Measurements from ENCODE around the gene MRPL20.
"Not testable (repeated sequence)": the region's sequence is repeated elsewhere in the genome, so short reads cannot be mapped to it uniquely, and the experiment has no call there.

Gene MRPL20

DNA sequence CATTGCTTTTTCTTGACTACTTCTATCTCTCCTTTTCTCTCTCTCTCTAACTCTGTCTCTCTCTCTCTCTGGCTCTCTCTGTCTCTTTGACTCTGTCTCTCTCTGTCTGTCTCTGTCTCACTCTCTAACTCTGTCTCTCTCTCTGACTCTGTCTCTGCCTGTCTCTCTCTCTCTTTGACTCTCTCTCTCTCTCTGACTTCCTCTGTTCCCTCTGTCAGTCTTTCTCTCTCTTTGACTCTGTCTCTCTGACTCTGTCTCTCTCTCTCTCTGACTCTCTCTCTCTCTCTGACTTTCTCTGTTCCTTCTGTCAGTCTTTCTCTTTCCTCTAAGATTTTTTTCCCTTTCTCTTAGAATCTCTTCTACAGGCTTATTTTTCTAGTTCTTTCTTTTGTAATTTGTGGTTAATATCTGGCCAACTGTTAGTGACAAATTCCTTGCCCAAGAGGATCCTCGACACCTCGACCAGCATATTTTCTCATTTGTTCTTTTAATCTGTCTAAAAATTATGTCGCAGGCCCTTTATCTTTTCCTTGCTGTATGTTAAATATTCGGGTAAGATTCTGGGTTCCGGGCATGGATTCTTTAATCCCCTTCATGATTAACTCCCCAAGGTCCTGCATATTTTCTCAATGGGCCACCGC lies 42.1 kb upstream of the MRPL20 start, which contains the start of gene ATAD3C:
Gene ATAD3C, plus strand, starts transcription at position 591 of the 641 bp plus-strand sequence. CDS start 995 bp downstream, outside the sequence.
- DNase-seq (ENCODE audit: low read depth) = no peak
- H3K4me3 ChIP-seq (ENCODE audit: control insufficient read depth, low read depth, low read length) = no peak within 1 kb of the TSS
- TF ChIP-seq, protein P1, sequence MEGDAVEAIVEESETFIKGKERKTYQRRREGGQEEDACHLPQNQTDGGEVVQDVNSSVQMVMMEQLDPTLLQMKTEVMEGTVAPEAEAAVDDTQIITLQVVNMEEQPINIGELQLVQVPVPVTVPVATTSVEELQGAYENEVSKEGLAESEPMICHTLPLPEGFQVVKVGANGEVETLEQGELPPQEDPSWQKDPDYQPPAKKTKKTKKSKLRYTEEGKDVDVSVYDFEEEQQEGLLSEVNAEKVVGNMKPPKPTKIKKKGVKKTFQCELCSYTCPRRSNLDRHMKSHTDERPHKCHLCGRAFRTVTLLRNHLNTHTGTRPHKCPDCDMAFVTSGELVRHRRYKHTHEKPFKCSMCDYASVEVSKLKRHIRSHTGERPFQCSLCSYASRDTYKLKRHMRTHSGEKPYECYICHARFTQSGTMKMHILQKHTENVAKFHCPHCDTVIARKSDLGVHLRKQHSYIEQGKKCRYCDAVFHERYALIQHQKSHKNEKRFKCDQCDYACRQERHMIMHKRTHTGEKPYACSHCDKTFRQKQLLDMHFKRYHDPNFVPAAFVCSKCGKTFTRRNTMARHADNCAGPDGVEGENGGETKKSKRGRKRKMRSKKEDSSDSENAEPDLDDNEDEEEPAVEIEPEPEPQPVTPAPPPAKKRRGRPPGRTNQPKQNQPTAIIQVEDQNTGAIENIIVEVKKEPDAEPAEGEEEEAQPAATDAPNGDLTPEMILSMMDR (conservative IDR thresholded peaks at IDR 0.05; ENCODE audit: control insufficient read depth, insufficient read depth, low read depth, low read length) = no peak

DNA sequence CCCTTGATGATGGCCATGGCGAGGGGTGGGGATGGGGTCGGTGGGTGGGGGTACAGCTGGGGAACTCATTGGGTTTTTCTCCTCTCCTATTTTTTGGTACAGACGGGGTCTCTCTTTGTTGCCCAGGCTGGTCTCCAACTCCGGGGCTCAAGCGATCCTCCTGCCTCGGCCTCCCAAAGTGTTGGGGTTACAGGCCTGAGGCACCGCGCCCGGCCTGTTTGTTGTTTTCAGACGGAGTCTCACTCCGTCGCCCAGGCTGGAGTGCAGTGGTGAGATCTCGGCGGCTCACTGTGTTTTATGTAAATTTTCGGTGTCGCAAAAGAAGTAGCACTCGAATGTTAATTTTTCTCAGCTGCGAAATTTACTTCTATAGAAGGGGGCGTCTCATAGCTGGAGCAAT lies 39.5 kb upstream of the MRPL20 start:
- DNase-seq (ENCODE audit: low read depth); H3K4me3 ChIP-seq (ENCODE audit: control insufficient read depth, low read depth, low read length): not testable (repeated sequence)

DNA sequence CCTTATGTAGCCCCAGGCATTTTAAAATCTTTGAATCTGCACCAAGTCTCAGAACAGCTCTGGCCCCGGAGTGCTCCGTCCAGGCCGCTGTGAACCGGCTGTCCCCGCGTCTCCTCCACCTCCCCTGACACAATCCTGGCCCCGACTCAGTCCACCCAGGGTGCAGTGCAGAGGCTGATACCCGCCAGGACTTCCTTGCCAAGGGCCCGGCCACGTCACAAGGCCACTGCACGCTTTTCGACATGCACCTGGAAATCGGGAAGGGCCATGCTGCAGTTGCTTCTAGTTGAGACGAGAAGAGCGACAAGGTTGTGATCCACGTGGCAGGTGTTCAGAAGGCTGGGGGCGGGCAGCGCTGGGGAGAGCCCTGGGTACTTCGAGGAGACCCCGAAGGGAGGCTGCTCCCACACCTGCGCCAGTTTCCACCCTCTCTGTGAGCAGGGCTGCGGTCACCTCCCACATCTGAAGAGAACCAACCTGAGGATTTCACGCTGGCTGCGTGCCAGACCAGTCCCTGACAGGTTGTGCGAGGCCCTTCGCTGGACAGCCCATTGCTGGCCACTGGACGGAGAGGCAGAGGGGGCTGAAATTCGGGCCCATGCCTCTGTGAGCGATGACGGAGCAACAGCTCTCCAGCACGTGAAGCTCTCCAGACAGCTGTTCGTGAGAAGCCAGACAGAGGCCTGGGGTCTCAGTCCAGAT lies 35.1 kb upstream of the MRPL20 start:
- no peak for DNase-seq (ENCODE audit: low read depth)
- no peak overlapping the region for H3K4me3 ChIP-seq (ENCODE audit: control insufficient read depth, low read depth, low read length)
- TF ChIP-seq, protein P1 (conservative IDR thresholded peaks at IDR 0.05; ENCODE audit: control insufficient read depth, insufficient read depth, low read depth, low read length) = no peak

DNA sequence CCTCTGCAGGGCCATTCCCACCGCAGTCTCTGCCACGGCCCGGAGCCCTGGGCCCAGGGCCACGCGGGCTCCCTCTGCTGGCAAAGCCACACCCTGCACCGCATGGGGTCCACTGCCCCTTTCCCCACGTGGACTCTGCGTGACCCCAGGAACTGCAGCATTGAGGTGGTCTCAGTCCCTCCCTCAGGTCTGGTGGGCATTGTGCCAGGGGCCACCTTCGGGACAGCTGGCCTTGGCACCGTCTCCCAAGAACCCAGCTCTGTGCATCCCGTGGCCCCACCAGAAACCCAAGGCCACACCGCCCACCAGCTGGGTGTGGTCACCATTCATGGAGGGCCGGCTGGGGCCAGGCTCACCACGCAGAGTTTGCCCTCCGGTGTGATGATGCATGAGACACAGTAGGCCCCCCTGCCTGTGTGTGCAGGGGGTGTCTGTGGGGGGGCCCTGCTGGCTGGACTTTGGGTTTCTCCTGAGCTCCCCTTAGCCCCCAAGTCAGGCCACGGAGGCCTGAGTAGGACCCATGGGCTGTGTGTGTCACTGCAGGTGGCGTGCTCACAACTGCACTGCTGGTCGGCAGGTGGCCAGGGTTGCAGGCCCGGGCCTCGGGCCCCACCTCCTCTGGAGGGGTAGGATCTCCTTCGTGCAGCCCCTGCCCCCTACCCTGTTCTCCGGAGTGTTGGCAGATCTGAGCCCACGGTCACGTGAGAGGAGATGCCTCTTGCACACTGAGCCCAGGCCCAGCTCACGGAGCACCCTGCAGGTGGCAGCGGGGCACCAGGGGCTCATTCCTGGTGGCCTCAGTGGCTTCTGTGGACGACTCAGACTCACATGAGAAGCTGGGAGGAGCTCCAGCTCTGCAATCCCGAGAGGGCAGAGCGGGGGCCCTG lies 34.2 kb upstream of the MRPL20 start:
- TF ChIP-seq, protein P1 (conservative IDR thresholded peaks at IDR 0.05; ENCODE audit: control insufficient read depth, insufficient read depth, low read depth, low read length) = peak; percentile 82
- H3K4me3 ChIP-seq (ENCODE audit: control insufficient read depth, low read depth, low read length) = no peak overlapping the region
- peak; percentile 19 for DNase-seq (ENCODE audit: low read depth)

DNA sequence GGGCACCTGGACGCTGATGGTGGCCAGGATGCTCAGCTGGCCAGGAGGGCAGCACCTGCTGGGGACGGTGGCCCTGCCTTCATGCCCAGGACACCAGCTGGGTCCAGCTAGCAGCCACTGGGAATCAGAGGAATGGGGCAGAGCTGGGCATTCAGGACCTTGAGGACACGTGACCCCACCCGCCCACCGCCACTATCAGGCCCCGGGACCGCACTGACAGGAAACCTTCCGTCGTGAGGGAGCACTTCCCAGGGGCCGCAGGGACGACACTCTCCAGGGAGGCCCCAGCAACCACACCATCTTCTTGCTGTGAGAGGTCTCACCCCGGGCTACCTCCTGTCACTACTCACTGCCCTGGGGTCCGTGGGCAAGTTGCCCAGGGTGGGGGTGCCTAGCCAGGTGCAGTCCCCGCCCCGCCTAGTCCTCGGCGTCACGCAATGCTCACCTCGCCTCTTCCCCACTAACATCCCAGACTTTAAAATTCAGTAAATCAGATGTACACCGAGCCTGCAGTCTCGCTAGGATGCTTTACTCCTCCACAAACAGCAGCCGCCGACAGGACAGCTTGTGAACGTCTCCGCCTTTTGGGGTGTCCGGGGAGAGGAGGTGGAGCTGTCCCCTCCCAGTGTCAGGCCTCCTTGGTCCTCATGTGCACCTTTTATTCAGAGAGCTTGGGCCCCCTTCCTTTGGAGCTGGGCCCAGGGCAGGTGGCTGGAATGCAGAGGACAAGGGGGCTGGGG lies 33.3 kb upstream of the MRPL20 start:
- H3K4me3 ChIP-seq (ENCODE audit: control insufficient read depth, low read depth, low read length) = no peak overlapping the region
- no peak for DNase-seq (ENCODE audit: low read depth)

DNA sequence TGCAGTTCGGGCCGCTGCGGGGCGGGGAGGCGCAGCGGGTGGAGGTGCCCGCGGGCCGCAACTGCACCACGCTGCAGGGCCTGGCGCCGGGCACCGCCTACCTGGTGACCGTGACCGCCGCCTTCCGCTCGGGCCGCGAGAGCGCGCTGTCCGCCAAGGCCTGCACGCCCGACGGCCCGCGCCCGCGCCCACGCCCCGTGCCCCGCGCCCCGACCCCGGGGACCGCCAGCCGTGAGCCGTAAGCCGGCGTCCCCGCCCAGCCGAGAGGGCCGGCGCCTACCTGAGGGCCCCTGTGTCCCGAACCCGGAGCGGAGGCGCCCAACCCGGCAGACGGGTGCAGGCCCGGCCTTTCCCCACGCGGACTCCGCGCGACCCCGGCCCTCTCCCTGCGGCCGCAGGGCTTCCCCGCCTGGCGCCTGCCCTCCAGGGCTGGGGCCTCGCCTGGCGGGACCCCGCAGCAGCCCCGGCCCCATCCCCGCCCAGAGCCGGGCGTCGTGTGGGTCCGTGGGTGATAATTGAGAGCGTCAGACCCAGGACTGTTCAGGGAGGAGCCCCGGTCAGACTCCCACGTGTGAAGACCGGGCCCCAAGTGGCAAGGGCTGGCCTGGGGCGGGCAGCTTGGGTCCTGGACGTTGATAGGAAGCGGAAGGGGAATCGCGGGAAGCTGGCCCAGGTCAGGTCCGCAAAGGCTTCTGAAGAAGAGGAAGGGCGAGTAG lies 32.6 kb upstream of the MRPL20 start:
- DNase-seq (ENCODE audit: low read depth) = no peak
- TF ChIP-seq, protein P1 (conservative IDR thresholded peaks at IDR 0.05; ENCODE audit: control insufficient read depth, insufficient read depth, low read depth, low read length) = no peak
- no peak overlapping the region for H3K4me3 ChIP-seq (ENCODE audit: control insufficient read depth, low read depth, low read length)

More for the DNA sequence above, 33.3 kb upstream of the MRPL20 start:
- TF ChIP-seq, protein P1 (conservative IDR thresholded peaks at IDR 0.05; ENCODE audit: control insufficient read depth, insufficient read depth, low read depth, low read length) = no peak
